Activated gamma-delta T cell treated with anti-CD3 and anti-CD28 coated beads, Interleukin-2, amount 50 U/mL, for 16 hours (primary cell): ENCODE data around the gene TRAM2.

ENCODE experiments used
- DNase-seq: peaks from one replicate; pipeline ENCODE4 v3.0.0-alpha.2; 2020; ENCODE audit warnings: low read depth

TRAM2 gene

GRCh38 chr6:52527436-52527835, 49.4 kb downstream of the TRAM2 start:
- DNase-seq = no peak

GRCh38 chr6:52526634-52527033, 50.2 kb downstream of the TRAM2 start:
- DNase-seq = no peak

DNA sequence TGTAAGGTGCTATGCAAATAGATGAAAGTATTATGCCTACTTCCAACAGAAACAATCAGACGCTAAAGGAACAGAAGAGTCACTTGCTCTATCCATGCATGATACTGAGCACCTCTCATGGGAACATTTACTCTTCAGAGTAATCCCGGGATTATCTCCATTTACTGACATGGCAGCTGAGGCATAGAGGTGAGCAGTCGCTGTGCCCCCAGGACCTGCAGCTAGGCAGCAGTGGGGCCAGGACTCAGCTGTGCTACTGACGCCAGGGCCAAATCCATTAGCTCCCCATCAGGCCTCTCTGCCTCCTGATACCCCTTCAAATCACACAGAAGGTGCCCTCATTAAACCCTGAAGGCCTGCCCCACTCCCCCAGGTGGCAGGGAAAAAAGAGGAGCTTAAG, 51.9 kb downstream of the TRAM2 start:
- DNase-seq = no peak

GRCh38 chr6:52523378-52524142, 53.3 kb downstream of the TRAM2 start:
- no peak for DNase-seq

DNA sequence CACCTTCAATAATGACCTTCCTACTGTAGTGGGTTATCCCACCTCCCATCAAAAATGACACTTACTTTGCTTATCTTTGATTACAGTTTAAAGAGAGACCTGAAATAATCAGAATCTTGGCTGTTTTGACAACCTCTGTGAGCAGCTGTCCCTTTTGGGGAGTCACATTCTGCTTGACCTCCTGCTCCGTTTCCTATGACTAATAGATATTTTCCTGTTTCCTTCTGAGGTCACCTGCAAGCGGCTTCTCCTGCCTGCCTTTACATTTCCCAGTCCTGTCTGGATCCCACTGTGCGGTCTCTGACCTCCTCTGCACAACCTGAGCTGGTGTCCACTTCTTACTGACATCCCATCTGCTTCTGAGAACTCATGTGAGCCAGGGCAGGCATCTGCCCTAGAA, 54.2 kb downstream of the TRAM2 start:
- DNase-seq = no peak

DNA sequence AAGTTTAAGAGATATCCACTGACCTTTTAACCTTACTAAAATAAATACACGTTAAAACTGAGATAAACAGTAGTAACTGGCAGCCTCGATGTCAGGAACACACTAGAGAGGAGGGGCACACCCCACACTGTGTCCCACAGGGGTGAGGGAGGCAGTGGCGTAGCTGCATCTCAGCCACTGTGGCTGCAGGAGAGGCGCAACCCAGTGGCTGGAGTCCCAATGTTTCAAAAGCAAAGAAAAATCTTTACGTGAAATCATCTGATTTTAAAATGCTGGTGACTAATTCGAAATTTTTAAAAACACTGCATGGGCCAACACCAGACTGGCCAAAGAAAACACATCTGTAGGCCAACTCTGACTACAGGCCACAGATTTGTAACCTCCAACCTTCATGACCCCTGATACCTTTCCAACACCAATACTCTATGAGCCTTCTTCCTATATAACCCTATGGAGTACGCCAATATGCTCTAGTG, 54.7 kb downstream of the TRAM2 start:
- DNase-seq = no peak

GRCh38 chr6:52519618-52520017, 57.2 kb downstream of the TRAM2 start:
- no peak for DNase-seq

DNA sequence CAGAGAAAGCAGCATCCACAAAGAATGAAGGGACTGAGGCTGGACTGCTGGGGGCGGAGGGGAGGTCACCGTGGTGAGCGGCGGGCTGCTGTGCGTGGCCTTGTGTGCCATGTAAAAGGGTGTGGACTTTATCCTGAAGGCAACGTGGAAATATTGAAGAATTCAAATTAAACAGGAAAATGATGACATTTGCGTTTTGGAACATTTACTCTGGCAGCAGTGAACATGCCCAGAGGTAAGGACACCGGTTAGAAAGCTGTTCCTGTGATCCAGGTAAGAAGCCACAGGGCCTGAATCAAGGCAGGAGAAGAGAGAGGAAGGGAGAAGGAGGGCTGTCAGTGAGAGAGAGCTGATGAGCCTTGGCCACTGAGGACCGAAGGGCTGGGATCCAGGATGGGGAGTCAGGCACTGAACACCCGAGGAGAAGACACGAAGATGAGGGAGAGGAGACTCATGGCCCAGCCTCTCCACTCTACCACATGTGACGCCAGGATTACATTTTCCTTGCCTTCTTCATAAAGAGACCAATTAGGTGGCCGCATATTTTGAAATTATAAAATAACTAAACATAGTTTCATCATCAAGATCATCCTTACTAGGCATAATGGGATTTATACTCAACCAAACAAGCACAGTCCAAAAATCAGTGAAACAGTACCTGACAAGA, 58.4 kb downstream of the TRAM2 start:
- no peak for DNase-seq

DNA sequence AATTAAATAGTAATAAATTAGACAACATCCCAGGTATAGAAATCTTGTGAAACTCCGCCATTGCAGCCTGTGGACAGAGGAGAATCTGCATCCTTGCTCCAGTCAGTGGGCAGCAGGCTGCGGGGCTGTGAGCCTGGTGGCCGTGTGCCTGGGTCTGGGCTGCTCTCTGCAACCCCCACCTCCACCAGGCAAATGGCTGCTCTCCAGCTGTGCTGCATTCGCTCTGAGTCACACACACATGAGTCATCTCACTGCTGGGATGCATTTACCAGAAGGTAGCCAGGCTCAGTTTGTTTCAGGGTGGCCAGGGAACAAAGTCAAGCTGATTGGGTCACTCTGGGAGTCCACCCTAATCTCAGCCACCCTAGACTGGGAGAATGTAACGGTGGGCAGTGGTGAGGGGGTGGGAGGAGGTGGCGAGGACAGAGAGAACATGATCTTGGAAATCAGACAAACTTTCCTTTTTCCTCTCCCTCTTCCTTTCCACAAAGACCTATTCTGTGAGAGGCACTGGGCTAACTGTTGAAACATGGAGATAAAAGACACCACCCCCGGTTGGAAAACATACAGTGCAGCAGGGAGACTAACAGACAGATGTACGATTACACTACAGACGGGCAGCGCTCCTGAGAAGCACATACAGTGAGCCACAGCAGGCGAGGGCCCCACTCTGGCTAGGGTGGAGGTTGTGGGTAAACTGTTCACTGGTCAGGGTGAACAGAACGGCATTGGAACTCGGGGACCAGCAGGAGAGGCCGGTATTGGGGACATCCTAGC, 59.2 kb downstream of the TRAM2 start:
- DNase-seq = no peak

- no peak for DNase-seq
Observed at GRCh38 chr6:52516943-52517342, 59.9 kb downstream of the TRAM2 start.

GRCh38 chr6:52516269-52516668, 60.6 kb downstream of the TRAM2 start:
- DNase-seq = no peak

GRCh38 chr6:52515219-52515960, 61.5 kb downstream of the TRAM2 start:
- no peak for DNase-seq

- no peak for DNase-seq
Observed at GRCh38 chr6:52514514-52514913, 62.3 kb downstream of the TRAM2 start.

DNA sequence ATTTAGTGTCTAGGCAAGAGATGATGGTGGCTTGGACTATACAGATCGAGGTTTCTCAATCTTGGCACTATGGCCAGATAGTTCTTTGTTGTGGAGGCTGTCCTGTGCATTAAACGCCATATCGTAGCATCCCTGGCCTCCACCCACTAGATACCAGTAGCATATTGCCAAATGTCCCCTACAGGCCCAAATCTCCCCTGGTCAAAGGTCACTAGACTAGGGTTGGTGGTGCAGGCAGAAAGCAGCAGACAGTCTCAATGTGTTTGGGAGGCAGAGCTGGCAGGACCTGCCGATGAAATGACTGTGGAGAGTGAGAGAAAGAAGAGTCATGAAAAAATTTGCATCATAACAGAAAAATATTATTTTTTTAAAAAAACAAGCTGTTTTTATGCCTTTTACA, 63.0 kb downstream of the TRAM2 start:
- DNase-seq = no peak

DNA sequence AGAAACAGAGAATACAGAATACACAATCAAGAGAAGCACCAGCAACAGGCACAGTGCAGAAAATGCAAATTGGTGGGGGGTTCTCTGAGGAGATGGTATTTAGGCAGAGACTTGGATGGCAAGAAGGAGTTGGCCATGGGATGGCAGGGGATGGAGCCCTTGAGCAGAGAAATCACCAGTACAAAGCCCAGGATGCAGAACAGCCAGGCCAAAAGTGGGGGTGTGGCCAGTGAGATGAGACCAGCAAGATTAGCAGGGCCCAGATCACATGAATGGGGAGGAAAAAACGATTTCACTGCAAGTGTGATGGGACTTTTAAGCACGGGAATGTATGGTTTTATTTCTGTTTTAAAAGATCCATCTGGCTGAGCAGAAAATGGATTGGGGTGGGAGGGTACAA, 63.4 kb downstream of the TRAM2 start:
- DNase-seq = no peak

GRCh38 chr6:52512199-52512598, 64.7 kb downstream of the TRAM2 start:
- no peak for DNase-seq

DNA sequence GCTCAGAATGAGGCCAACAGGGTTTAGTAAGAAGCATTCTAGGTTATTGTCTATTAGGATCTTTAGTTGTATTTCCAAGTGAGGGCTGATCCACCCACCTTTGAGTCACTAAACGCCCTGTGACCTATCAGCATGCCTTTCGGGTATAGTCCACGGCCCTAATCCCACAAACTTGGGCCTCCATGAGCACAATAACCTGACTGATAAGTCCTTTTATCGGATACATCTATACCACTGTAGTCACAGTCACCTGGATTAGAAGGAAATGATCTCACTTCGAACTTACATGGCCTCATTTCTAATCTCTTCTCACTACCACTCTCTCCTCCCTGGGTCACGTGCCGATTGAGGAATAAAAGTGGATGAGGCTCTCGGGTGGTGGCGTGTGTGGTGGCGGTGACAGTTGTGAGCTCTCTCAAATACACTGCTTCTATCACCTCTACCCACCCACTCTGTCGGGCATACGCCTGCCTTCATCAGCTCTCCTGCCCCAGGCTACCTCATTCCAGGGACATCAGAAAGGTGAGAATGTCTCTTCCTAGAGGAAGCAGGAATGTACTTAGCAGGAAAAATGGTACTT, 65.2 kb downstream of the TRAM2 start:
- DNase-seq = no peak

GRCh38 chr6:52511163-52511562, 65.7 kb downstream of the TRAM2 start:
- no peak for DNase-seq

- no peak for DNase-seq
Observed at GRCh38 chr6:52510213-52510562, 66.7 kb downstream of the TRAM2 start.

DNA sequence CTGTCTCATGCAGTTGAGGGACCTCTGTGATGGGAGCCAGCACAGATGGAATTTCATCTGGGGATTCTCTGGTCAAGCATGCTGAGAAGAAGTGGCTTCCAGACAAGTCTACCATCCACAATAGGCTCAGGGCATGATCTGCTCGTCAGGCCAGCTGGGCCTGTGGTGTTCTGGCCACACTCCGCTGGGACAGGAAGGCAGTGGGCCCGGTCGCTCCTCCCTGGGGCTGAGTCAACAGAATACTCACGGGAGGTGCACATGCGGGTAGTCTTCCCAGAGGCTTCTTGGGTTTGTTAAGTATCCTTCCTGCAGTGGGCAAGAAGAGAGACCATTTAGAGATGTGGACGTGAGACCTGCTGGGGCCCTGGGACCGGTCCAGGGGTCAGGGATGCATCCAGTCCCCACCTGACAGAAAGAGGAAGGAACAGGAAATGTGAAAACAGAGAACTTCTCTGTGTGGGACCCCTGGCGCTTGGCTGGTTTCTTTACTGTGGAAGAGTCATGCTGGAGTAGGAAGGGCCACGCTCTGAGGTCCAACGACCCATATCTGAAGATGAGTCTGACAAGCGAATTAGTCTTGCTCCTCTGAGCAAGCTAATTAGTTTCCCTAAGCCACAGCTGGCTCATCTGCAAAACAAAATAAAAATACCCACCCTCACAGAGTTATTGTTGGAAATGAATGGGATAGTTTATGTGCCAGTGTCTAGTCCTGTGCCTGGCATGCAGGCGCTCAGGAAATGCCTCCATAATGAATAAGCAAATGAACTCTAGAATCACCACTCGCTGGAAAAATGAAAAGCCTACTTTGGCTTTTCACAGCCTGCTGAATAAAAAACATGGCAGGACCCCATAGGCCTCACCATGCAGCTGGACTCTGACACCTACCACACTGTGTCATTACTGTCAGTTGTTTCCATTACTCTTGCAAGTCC, 67.3 kb downstream of the TRAM2 start:
- DNase-seq = no peak

DNA sequence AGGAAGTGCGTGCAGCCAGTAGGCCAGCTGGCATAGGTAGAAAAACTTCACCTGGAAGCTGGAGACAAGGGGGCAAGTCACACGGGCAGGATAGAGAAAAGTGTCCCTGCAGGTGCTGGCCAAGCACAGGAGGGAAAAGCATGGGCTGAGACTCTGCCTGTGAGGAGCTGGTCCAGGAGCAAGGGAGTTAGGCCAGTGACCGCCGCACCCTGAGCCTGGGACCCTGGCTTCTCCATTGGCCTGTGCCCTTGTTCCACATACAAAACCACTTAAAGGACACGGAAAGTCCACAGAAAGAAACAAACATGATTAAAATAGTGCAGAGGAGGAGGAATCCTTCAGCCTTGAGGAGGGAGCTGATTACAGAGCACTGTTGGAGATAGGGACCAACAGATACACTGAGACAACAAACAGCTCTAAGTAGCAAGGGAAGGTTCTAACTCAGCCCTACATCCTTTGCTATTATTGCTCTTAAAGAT, 68.6 kb downstream of the TRAM2 start:
- no peak for DNase-seq
